UCSD-AML1 (cell line): ENCODE measurements around the gene ST3GAL2.
"Not testable (repeated sequence)": the region's sequence is repeated elsewhere in the genome, so short reads cannot be mapped to it uniquely, and the experiment has no call there.

Source experiments
- DNase-seq: peaks from one replicate; lab custom pipeline; 2025; ENCODE audit not compliant: unreplicated experiment; lab: John Stamatoyannopoulos, UW

The ST3GAL2 gene

GRCh38 chr16:70349783-70350182 lies 89.1 kb downstream of the ST3GAL2 start:
- DNase-seq: no peak

GRCh38 chr16:70348991-70349390 lies 89.9 kb downstream of the ST3GAL2 start:
- DNase-seq: no peak

GRCh38 chr16:70345840-70346239 lies 93.1 kb downstream of the ST3GAL2 start:
- DNase-seq: no peak

- no peak for DNase-seq
Observed at GRCh38 chr16:70342016-70342415, 96.9 kb downstream of the ST3GAL2 start.

GRCh38 chr16:70341600-70341999 lies 97.3 kb downstream of the ST3GAL2 start:
- no peak for DNase-seq

GRCh38 chr16:70337814-70338213 lies 101.1 kb downstream of the ST3GAL2 start:
- DNase-seq: no peak

- not testable (repeated sequence) for DNase-seq
Observed at GRCh38 chr16:70332728-70333127, 106.2 kb downstream of the ST3GAL2 start.

- no peak for DNase-seq
Observed at GRCh38 chr16:70331588-70332358, 107.1 kb downstream of the ST3GAL2 start.

GRCh38 chr16:70331091-70331490 lies 107.8 kb downstream of the ST3GAL2 start:
- no peak for DNase-seq
